GM23338 (cell line): ENCODE measurements around the gene ATN1. TPM values are rescaled to one million over a fixed set of nuclear protein-coding genes. Genes with fewer than 3 reads are reported as not detected.

Experiments
- ATAC-seq: fragments of 200-7000 bp; cut with Tn5 transposase; 3 replicates; pipeline ENCODE4 v1.9.1; 2020
- DNase-seq: peaks from one replicate; pipeline ENCODE4 v3.0.0-alpha.2; 2015; ENCODE audit warnings: low spot score
- H2AFZ ChIP-seq: fragments of 200-600 bp; sonication (generic); 2 replicates; pipeline ENCODE4 v1.8.0; 2016; ENCODE audit warnings: antibody characterized with exemption, mild to moderate bottlenecking, moderate library complexity
- H3F3A ChIP-seq: fragments of 200-600 bp; sonication (generic); replicated peaks from 2 replicates; pipeline ENCODE4 v1.8.0; 2017; ENCODE audit warnings: antibody characterized with exemption, mixed run types, low read depth
- H3K27ac ChIP-seq: fragments of 200-600 bp; sonication (generic); 2 replicates; pipeline ENCODE4 v1.6.1; 2016; ENCODE audit warnings: low read depth
- H3K27me3 ChIP-seq: fragments of 200-600 bp; sonication (generic); 2 replicates; pipeline ENCODE4 v1.8.0; 2016; ENCODE audit warnings: mild to moderate bottlenecking, mixed run types, moderate library complexity; ENCODE audit not compliant: insufficient read depth
- H3K36me3 ChIP-seq: fragments of 200-600 bp; sonication (generic); 2 replicates; pipeline ENCODE4 v1.8.0; 2016; ENCODE audit warnings: mild to moderate bottlenecking; ENCODE audit not compliant: insufficient read depth
- H3K4me1 ChIP-seq: fragments of 200-600 bp; sonication (generic); 2 replicates; pipeline ENCODE4 v1.8.0; 2016; ENCODE audit warnings: mild to moderate bottlenecking, moderate library complexity; ENCODE audit not compliant: insufficient read depth
- H3K4me2 ChIP-seq: fragments of 200-600 bp; sonication (generic); 2 replicates; pipeline ENCODE4 v1.7.1; 2017; ENCODE audit warnings: mixed run types
- H3K4me3 ChIP-seq: fragments of 200-600 bp; sonication (generic); 2 replicates; pipeline ENCODE4 v1.6.1; 2016; ENCODE audit warnings: mixed run types
- H3K79me2 ChIP-seq: fragments of 200-600 bp; sonication (generic); replicated peaks from 2 replicates; pipeline ENCODE4 v1.8.0; 2017; ENCODE audit warnings: mild to moderate bottlenecking; ENCODE audit not compliant: insufficient read depth
- H3K9me2 ChIP-seq: fragments of 200-600 bp; sonication (generic); 2 replicates; pipeline ENCODE4 v1.8.0; 2017; ENCODE audit not compliant: insufficient read depth
- H4K20me1 ChIP-seq: fragments of 200-600 bp; sonication (generic); replicated peaks from 2 replicates; pipeline ENCODE4 v1.8.0; 2017; ENCODE audit warnings: mild to moderate bottlenecking; ENCODE audit not compliant: insufficient read depth
- H3K27ac Mint-ChIP-seq: 2 replicates; pipeline ENCODE4 v1.8.0; 2020; ENCODE audit warnings: inconsistent platforms, mild to moderate bottlenecking, moderate library complexity, mixed read lengths
- H3K27me3 Mint-ChIP-seq: 3 replicates; pipeline ENCODE4 v1.8.0; 2022; ENCODE audit warnings: low read depth, mild to moderate bottlenecking, moderate library complexity, mixed read lengths, inconsistent platforms; ENCODE audit not compliant: insufficient read depth, poor library complexity
- H3K36me3 Mint-ChIP-seq: 3 replicates; pipeline ENCODE4 v1.8.0; 2021; ENCODE audit warnings: low read depth, mild to moderate bottlenecking, inconsistent platforms, moderate library complexity, mixed read lengths
- H3K4me1 Mint-ChIP-seq: 3 replicates; pipeline ENCODE4 v1.8.0; 2020; ENCODE audit warnings: mild to moderate bottlenecking, inconsistent platforms, mixed read lengths
- H3K4me3 Mint-ChIP-seq: 3 replicates; pipeline ENCODE4 v1.8.0; 2021; ENCODE audit warnings: moderate library complexity, mild to moderate bottlenecking, inconsistent platforms, mixed read lengths
- H3K9me3 Mint-ChIP-seq: 3 replicates; pipeline ENCODE4 v1.8.0; 2020; ENCODE audit warnings: moderate library complexity, mild to moderate bottlenecking, inconsistent platforms, mixed read lengths
- CTCF ChIP-seq, 2 experiments: fragments of 200-600 bp in 1 of 2; sonication (generic) in 1 of 2; conservative IDR thresholded peaks; 2 replicates each; pipeline versions ENCODE4 v1.5.1 to v1.6.1; 2016 to 2017; ENCODE audit warnings: antibody characterized with exemption in 2 of 2, low read depth in 2 of 2, mild to moderate bottlenecking in 2 of 2, moderate library complexity in 1 of 2
- ETS1 ChIP-seq: IDR thresholded peaks from 2 replicates; pipeline ENCODE4 v1.6.1; 2016; ENCODE audit warnings: antibody characterized with exemption
- POLR2AphosphoS5 ChIP-seq: IDR thresholded peaks from 2 replicates; pipeline ENCODE4 v1.6.1; 2016; ENCODE audit warnings: antibody characterized with exemption, low read depth
- REST ChIP-seq: IDR thresholded peaks from one replicate; pipeline ENCODE4 v1.6.1; 2018; ENCODE audit warnings: antibody characterized with exemption; ENCODE audit not compliant: unreplicated experiment
- polyA plus RNA-seq: library from polyadenylated mRNA; unstranded; fragments of >200 nt; fragmentation: Nextera tagmentation; extraction: Ambion mirVana; gene quantifications from 2 replicates; pipeline ENCODE4 v1.2.1, GENCODE V29; 2016
- total RNA-seq: library from RNA; depleted of rRNA; stranded (reverse); fragments of >200 nt; shearing (Covaris generic); gene quantifications from 2 replicates; pipeline ENCODE4 v1.2.3, GENCODE V29; 2014

ATN1 gene
- total and polyA plus RNA-seq, 2 experiments from 2014 or later, result 27.2 to 49.6 TPM

GRCh38 chr12:6964605-6965025, 36.9 kb downstream of the ATN1 start:
- Histone ChIP-seq H3K27me3 (no peaks in the 10 kb centered on the region), H3K27ac (peak overlapping the region; percentile 98), H2AFZ (no peak overlapping the region), H3K4me3 (peak overlapping the region; percentile 95), H3K79me2 (peaks cover 42% of the 10 kb centered on the region), H3K4me1 (peaks cover 48% of the 10 kb centered on the region), H3F3A (peaks cover 65% of the 10 kb centered on the region), H4K20me1 (peaks cover 7% of the 10 kb centered on the region; the same call in 1 of the 2 replicates), H3K36me3 (peaks cover 31% of the 10 kb centered on the region), H3K4me2 (peak overlapping the region; percentile 98), H3K9me2 (no peaks in the 10 kb centered on the region)
- Mint-ChIP-seq H3K4me1 (peaks cover 59% of the 10 kb centered on the region), H3K27ac (peak overlapping the region; percentile 93), H3K4me3 (peak overlapping the region; percentile 86), H3K9me3 (no peaks in the 10 kb centered on the region), H3K27me3 (peaks cover 25% of the 10 kb centered on the region), H3K36me3 (peaks cover 56% of the 10 kb centered on the region)
- TF ChIP-seq REST, result no peak
- TF ChIP-seq CTCF (conservative IDR thresholded peaks at IDR 0.05; ENCODE audit: low read depth in 2 of 2), result no peak
- ATAC-seq (no peak), DNase-seq (no peak)

- TF ChIP-seq POLR2AphosphoS5 (peak; percentile 42; the same call in 1 of the 2 replicates), ETS1 (no peak), CTCF (conservative IDR thresholded peaks at IDR 0.05; ENCODE audit: low read depth in 2 of 2) (peak; percentile 85 to 89)
- peaks cover 7% of the 10 kb centered on the region; the same call in 1 of the 2 replicates for H4K20me1 ChIP-seq
- peak overlapping the region; percentile 95; the same call in 1 of the 2 replicates for H3K4me3 ChIP-seq
- Mint-ChIP-seq H3K4me3 (peak overlapping the region; percentile 86), H3K4me1 (peaks cover 59% of the 10 kb centered on the region), H3K27ac (peak overlapping the region; percentile 93), H3K36me3 (peaks cover 61% of the 10 kb centered on the region), H3K9me3 (no peaks in the 10 kb centered on the region), H3K27me3 (peaks cover 28% of the 10 kb centered on the region)
- peaks cover 65% of the 10 kb centered on the region for H3F3A ChIP-seq
- H3K27ac ChIP-seq, result peak overlapping the region; percentile 98
- no peaks in the 10 kb centered on the region for H3K27me3 ChIP-seq
- peaks cover 48% of the 10 kb centered on the region for H3K79me2 ChIP-seq
- H3K4me1 ChIP-seq, result peaks cover 49% of the 10 kb centered on the region
- peak overlapping the region; percentile 98 for H3K4me2 ChIP-seq
- ATAC-seq (peak; percentile 33), DNase-seq (peak; percentile 96)
- peaks cover 31% of the 10 kb centered on the region for H3K36me3 ChIP-seq
- no peak overlapping the region for H2AFZ ChIP-seq
- H3K9me2 ChIP-seq, result no peaks in the 10 kb centered on the region
These were observed 37.4 kb downstream of the ATN1 start for GRCh38 chr12:6965026-6965661.
